Measurements from ENCODE around the gene PSMD3.
A peak's percentile ranks its signal among the peaks of the same experiment; 100 is the strongest.
"Not testable (repeated sequence)": the region's sequence is repeated elsewhere in the genome, so short reads cannot be mapped to it uniquely, and the experiment has no call there.

Gene PSMD3

GRCh38 chr17:39980351-39981206 lies at the start of gene PSMD3:
PSMD3 (plus strand) TSS chr17:39980807; CDS start chr17:39980971, 164 bp downstream.
- ATAC-seq (ENCODE audit: low read depth) (peak; percentile 86), DNase-seq (ENCODE audit: low spot score in 2 of 2) (peak; percentile 95 to 98)
- peaks cover 11% of the 10 kb centered on the region for H3K36me3 Mint-ChIP-seq
- H3K4me1 Mint-ChIP-seq, result peaks cover 22% of the 10 kb centered on the region
- no peaks in the 10 kb centered on the region for H3K27me3 Mint-ChIP-seq
- H3K4me3 Mint-ChIP-seq, result peak within 1 kb of the TSS; percentile 87
- no peaks in the 10 kb centered on the region for H3K9me3 Mint-ChIP-seq
- H3K27ac Mint-ChIP-seq, result peak within 1 kb of the TSS; percentile 90

GRCh38 chr17:39933912-39934311 lies 46.7 kb upstream of the PSMD3 start:
- no peak overlapping the region for H3K4me3 Mint-ChIP-seq
- peaks cover 10% of the 10 kb centered on the region for H3K4me1 Mint-ChIP-seq
- no peaks in the 10 kb centered on the region for H3K36me3 Mint-ChIP-seq
- DNase-seq (ENCODE audit: low spot score in 2 of 2), result no peak
- H3K27me3 Mint-ChIP-seq, result no peaks in the 10 kb centered on the region
- no peak for ATAC-seq (ENCODE audit: low read depth)
- no peak overlapping the region for H3K27ac Mint-ChIP-seq
- no peaks in the 10 kb centered on the region for H3K9me3 Mint-ChIP-seq

- Mint-ChIP-seq H3K4me3 (no peak overlapping the region), H3K36me3 (no peaks in the 10 kb centered on the region), H3K27ac (no peak overlapping the region), H3K4me1 (peaks cover 11% of the 10 kb centered on the region), H3K9me3 (no peaks in the 10 kb centered on the region), H3K27me3 (no peaks in the 10 kb centered on the region)
- no peak for DNase-seq (ENCODE audit: low spot score in 2 of 2)
- no peak for ATAC-seq (ENCODE audit: low read depth)
These were observed 46.3 kb upstream of the PSMD3 start for GRCh38 chr17:39934324-39934723.

GRCh38 chr17:39935909-39936308 lies 44.7 kb upstream of the PSMD3 start:
- H3K4me3 Mint-ChIP-seq, result no peak overlapping the region
- ATAC-seq (ENCODE audit: low read depth) (no peak), DNase-seq (ENCODE audit: low spot score in 2 of 2) (no peak)
- no peak overlapping the region for H3K27ac Mint-ChIP-seq
- no peaks in the 10 kb centered on the region for H3K9me3 Mint-ChIP-seq
- no peaks in the 10 kb centered on the region for H3K27me3 Mint-ChIP-seq
- peaks cover 17% of the 10 kb centered on the region for H3K4me1 Mint-ChIP-seq
- no peaks in the 10 kb centered on the region for H3K36me3 Mint-ChIP-seq

GRCh38 chr17:39937447-39937846 lies 43.2 kb upstream of the PSMD3 start:
- H3K27ac Mint-ChIP-seq, result no peak overlapping the region
- ATAC-seq (ENCODE audit: low read depth) (no peak), DNase-seq (ENCODE audit: low spot score in 2 of 2) (no peak)
- H3K4me1 Mint-ChIP-seq, result peaks cover 17% of the 10 kb centered on the region
- H3K9me3 Mint-ChIP-seq, result no peaks in the 10 kb centered on the region
- no peak overlapping the region for H3K4me3 Mint-ChIP-seq
- H3K27me3 Mint-ChIP-seq, result no peaks in the 10 kb centered on the region
- H3K36me3 Mint-ChIP-seq, result no peaks in the 10 kb centered on the region

GRCh38 chr17:39938140-39938869 lies 42.3 kb upstream of the PSMD3 start:
- Mint-ChIP-seq H3K27ac (no peak overlapping the region), H3K27me3 (no peaks in the 10 kb centered on the region), H3K9me3 (no peaks in the 10 kb centered on the region), H3K36me3 (no peaks in the 10 kb centered on the region), H3K4me3 (no peak overlapping the region), H3K4me1 (peaks cover 17% of the 10 kb centered on the region)
- ATAC-seq (ENCODE audit: low read depth) (peak; percentile 48), DNase-seq (ENCODE audit: low spot score in 2 of 2) (no peak)

- Mint-ChIP-seq H3K27ac (no peak overlapping the region), H3K9me3 (no peaks in the 10 kb centered on the region)
These were observed 41.5 kb upstream of the PSMD3 start for GRCh38 chr17:39939106-39939505.

GRCh38 chr17:39939588-39940419 lies 40.8 kb upstream of the PSMD3 start:
- no peak overlapping the region for H3K27ac Mint-ChIP-seq
- no peaks in the 10 kb centered on the region for H3K9me3 Mint-ChIP-seq
- peak; percentile 81 for ATAC-seq (ENCODE audit: low read depth)
- H3K27me3 Mint-ChIP-seq, result no peaks in the 10 kb centered on the region
- DNase-seq (ENCODE audit: low spot score in 2 of 2), result no peak
- no peak overlapping the region for H3K4me3 Mint-ChIP-seq
- peaks cover 17% of the 10 kb centered on the region for H3K4me1 Mint-ChIP-seq
- no peaks in the 10 kb centered on the region for H3K36me3 Mint-ChIP-seq

More at GRCh38 chr17:39939106-39939505, 41.5 kb upstream of the PSMD3 start:
- ATAC-seq (ENCODE audit: low read depth) (no peak), DNase-seq (ENCODE audit: low spot score in 2 of 2) (no peak)
- Mint-ChIP-seq H3K27me3 (no peaks in the 10 kb centered on the region), H3K4me3 (no peak overlapping the region), H3K4me1 (peaks cover 17% of the 10 kb centered on the region), H3K36me3 (no peaks in the 10 kb centered on the region)

GRCh38 chr17:39943702-39944392 lies 36.8 kb upstream of the PSMD3 start:
- no peaks in the 10 kb centered on the region for H3K36me3 Mint-ChIP-seq
- no peak overlapping the region for H3K27ac Mint-ChIP-seq
- ATAC-seq (ENCODE audit: low read depth) (no peak), DNase-seq (ENCODE audit: low spot score in 2 of 2) (no peak)
- H3K27me3 Mint-ChIP-seq, result no peaks in the 10 kb centered on the region
- no peak overlapping the region for H3K4me3 Mint-ChIP-seq
- no peaks in the 10 kb centered on the region for H3K9me3 Mint-ChIP-seq
- peaks cover 22% of the 10 kb centered on the region for H3K4me1 Mint-ChIP-seq

GRCh38 chr17:39944393-39944711 lies 36.3 kb upstream of the PSMD3 start:
- Mint-ChIP-seq H3K36me3 (no peaks in the 10 kb centered on the region), H3K27me3 (no peaks in the 10 kb centered on the region), H3K4me1 (peaks cover 20% of the 10 kb centered on the region), H3K27ac (no peak overlapping the region), H3K4me3 (no peak overlapping the region), H3K9me3 (no peaks in the 10 kb centered on the region)
- DNase-seq (ENCODE audit: low spot score in 2 of 2) (no peak), ATAC-seq (ENCODE audit: low read depth) (no peak)

GRCh38 chr17:39946551-39947330 lies 33.9 kb upstream of the PSMD3 start:
- Mint-ChIP-seq H3K36me3 (no peaks in the 10 kb centered on the region), H3K27me3 (no peaks in the 10 kb centered on the region), H3K27ac (no peak overlapping the region), H3K4me1 (peaks cover 16% of the 10 kb centered on the region), H3K9me3 (no peaks in the 10 kb centered on the region), H3K4me3 (no peak overlapping the region)
- no peak for DNase-seq (ENCODE audit: low spot score in 2 of 2)
- no peak for ATAC-seq (ENCODE audit: low read depth)

- not testable (repeated sequence) for H3K27me3 Mint-ChIP-seq; H3K9me3 Mint-ChIP-seq; DNase-seq (ENCODE audit: low spot score in 2 of 2); H3K4me3 Mint-ChIP-seq; H3K36me3 Mint-ChIP-seq
- H3K4me1 Mint-ChIP-seq, result peaks cover 27% of the 10 kb centered on the region
- peak overlapping the region; percentile 41 for H3K27ac Mint-ChIP-seq
- ATAC-seq (ENCODE audit: low read depth), result peak; percentile 9
These were observed 32.1 kb upstream of the PSMD3 start for GRCh38 chr17:39948489-39948828.

- Mint-ChIP-seq H3K4me1 (peaks cover 29% of the 10 kb centered on the region), H3K27me3 (no peaks in the 10 kb centered on the region), H3K4me3 (no peak overlapping the region), H3K9me3 (no peaks in the 10 kb centered on the region), H3K27ac (peak overlapping the region; percentile 41), H3K36me3 (no peaks in the 10 kb centered on the region)
- ATAC-seq (ENCODE audit: low read depth), result no peak
- no peak for DNase-seq (ENCODE audit: low spot score in 2 of 2)
These were observed 31.6 kb upstream of the PSMD3 start for GRCh38 chr17:39949028-39949427.

Measured in memory B cell (primary cell).